BE2C (cell line): ENCODE results near the gene TSLP. TPM values are rescaled to one million over a fixed set of nuclear protein-coding genes. Genes with fewer than 3 reads are reported as not detected.
A peak's percentile ranks its signal among the peaks of the same experiment; 100 is the strongest.

ENCODE experiments used
- DNase-seq: peaks from one replicate; pipeline ENCODE4 v3.0.0-alpha.2; 2020
- H3K27me3 ChIP-seq: fragments of 250-450 bp; sonication (Bioruptor Pico); 2 replicates; pipeline ENCODE4 v1.5.1; 2020; ENCODE audit warnings: mild to moderate bottlenecking
- H3K36me3 ChIP-seq: fragments of 250-450 bp; sonication (Bioruptor Pico); 2 replicates; pipeline ENCODE4 v1.5.1; 2020; ENCODE audit warnings: mild to moderate bottlenecking
- H3K4me1 ChIP-seq: fragments of 250-450 bp; sonication (Bioruptor Pico); 2 replicates; pipeline ENCODE4 v1.5.1; 2020
- H3K4me3 ChIP-seq: 2 replicates; pipeline ENCODE4 v1.5.1; 2011; ENCODE audit warnings: low read depth, low read length
- H3K9me3 ChIP-seq: fragments of 250-450 bp; sonication (Bioruptor Pico); 2 replicates; pipeline ENCODE4 v1.5.1; 2020
- polyA plus RNA-seq: library from polyadenylated mRNA; unstranded; fragments of >200 nt; gene quantifications from one replicate; pipeline ENCODE4 v1.2.1, GENCODE V29; 2012; ENCODE audit warnings: low read depth, missing spikeins; ENCODE audit not compliant: insufficient read length, insufficient read depth
- TF ChIP-seq, protein P1 (sequence below): IDR thresholded peaks from 2 replicates; pipeline ENCODE4 v1.5.1; 2012; ENCODE audit warnings: mild to moderate bottlenecking, low read depth, low read length

TSLP gene
- not detected for polyA plus RNA-seq

- H3K4me3 ChIP-seq, result peak within 1 kb of the TSS; percentile 22
- TF ChIP-seq, protein P1, sequence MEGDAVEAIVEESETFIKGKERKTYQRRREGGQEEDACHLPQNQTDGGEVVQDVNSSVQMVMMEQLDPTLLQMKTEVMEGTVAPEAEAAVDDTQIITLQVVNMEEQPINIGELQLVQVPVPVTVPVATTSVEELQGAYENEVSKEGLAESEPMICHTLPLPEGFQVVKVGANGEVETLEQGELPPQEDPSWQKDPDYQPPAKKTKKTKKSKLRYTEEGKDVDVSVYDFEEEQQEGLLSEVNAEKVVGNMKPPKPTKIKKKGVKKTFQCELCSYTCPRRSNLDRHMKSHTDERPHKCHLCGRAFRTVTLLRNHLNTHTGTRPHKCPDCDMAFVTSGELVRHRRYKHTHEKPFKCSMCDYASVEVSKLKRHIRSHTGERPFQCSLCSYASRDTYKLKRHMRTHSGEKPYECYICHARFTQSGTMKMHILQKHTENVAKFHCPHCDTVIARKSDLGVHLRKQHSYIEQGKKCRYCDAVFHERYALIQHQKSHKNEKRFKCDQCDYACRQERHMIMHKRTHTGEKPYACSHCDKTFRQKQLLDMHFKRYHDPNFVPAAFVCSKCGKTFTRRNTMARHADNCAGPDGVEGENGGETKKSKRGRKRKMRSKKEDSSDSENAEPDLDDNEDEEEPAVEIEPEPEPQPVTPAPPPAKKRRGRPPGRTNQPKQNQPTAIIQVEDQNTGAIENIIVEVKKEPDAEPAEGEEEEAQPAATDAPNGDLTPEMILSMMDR, result no peak
- no peaks in the 10 kb centered on the region for H3K9me3 ChIP-seq
- no peaks in the 10 kb centered on the region for H3K36me3 ChIP-seq
- peaks cover 91% of the 10 kb centered on the region for H3K27me3 ChIP-seq
- no peaks in the 10 kb centered on the region; the same call in 1 of the 2 replicates for H3K4me1 ChIP-seq
- DNase-seq, result no peak
These were observed at the start of gene TSLP for GRCh38 chr5:111071413-111071812. TSLP (plus strand) TSS chr5:111071713; CDS start chr5:111071891, 178 bp downstream.

DNA sequence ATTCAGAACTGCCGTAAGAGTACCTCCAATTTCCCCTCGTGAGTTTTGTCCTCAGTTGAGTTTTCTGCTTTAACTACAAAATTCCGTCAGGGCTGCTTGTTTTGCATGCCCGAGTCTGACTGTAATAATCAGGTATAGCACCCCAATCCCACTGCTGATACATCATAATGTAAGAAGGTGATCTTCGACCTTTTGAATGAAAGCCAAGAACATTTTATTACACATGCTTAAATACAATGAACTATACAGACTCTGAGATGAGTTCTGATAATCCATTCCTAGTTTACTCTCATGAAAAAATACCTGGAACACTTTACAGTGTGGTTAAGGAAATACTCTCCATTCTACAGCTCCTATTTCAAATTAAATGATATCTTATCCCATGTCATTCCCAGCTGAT, 49.2 kb upstream of the TSLP start:
- Histone ChIP-seq H3K4me1 (no peaks in the 10 kb centered on the region), H3K27me3 (peaks cover 9% of the 10 kb centered on the region), H3K9me3 (no peaks in the 10 kb centered on the region), H3K4me3 (no peak overlapping the region), H3K36me3 (no peaks in the 10 kb centered on the region)
- no peak for DNase-seq
- TF ChIP-seq, protein P1, result no peak

- no peaks in the 10 kb centered on the region for H3K4me1 ChIP-seq
These were observed 42.6 kb upstream of the TSLP start for GRCh38 chr5:111028865-111029264.

GRCh38 chr5:111043712-111044506, 27.6 kb upstream of the TSLP start:
- TF ChIP-seq, protein P1, result no peak
- Histone ChIP-seq H3K9me3 (no peaks in the 10 kb centered on the region), H3K27me3 (peaks cover 3% of the 10 kb centered on the region), H3K36me3 (no peaks in the 10 kb centered on the region), H3K4me3 (no peak overlapping the region), H3K4me1 (no peaks in the 10 kb centered on the region)
- DNase-seq, result peak; percentile 4

More at GRCh38 chr5:111028865-111029264, 42.6 kb upstream of the TSLP start:
- no peaks in the 10 kb centered on the region for H3K36me3 ChIP-seq
- no peaks in the 10 kb centered on the region; the same call in 1 of the 2 replicates for H3K27me3 ChIP-seq
- no peak for DNase-seq
- no peak overlapping the region for H3K4me3 ChIP-seq
- TF ChIP-seq, protein P1, result no peak
- H3K9me3 ChIP-seq, result no peaks in the 10 kb centered on the region

DNA sequence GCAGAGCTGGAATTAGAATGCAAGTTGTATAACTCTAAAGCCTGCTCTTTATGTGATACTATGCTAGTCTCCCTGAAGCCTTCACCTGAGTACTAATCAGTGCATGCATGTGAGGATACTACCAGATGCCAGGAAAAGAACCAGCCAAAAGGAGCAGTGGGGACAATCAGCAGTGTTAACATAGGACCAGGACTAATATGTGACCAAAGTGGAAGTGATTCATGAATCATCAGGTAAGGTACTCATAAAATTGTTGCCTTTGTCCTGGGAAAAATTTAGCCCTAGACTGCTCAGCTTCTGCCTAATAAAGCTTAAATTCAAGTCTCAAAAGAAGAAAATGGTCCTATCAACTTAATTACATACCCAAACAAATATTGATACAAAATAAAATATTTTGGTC, 13.4 kb upstream of the TSLP start:
- Histone ChIP-seq H3K36me3 (no peaks in the 10 kb centered on the region), H3K4me1 (no peaks in the 10 kb centered on the region), H3K9me3 (no peaks in the 10 kb centered on the region), H3K27me3 (peaks cover 41% of the 10 kb centered on the region), H3K4me3 (no peak overlapping the region)
- TF ChIP-seq, protein P1, result no peak
- no peak for DNase-seq

DNA sequence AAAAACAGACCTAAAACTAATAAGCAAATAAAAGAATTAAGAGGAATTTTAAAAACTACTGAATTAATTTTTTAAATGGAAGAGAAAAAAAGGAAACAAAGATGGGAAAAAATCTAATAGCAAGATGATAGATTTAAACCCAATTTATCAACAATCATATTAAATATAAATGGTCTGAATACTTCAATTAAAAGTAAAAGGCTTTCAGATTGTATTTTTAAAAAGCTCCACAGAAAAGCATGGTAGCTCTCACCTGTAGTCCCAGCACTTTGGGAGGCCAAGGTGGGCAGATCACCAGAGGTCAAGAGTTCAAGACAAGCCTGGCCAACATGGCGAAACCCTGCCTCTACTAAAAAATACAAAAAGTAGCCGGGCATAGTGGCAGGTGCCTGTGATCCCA, 11.3 kb upstream of the TSLP start:
- TF ChIP-seq, protein P1, result no peak
- no peak for DNase-seq
- H3K9me3 ChIP-seq, result no peaks in the 10 kb centered on the region
- H3K36me3 ChIP-seq, result no peaks in the 10 kb centered on the region
- no peak overlapping the region for H3K4me3 ChIP-seq
- H3K27me3 ChIP-seq, result peaks cover 29% of the 10 kb centered on the region
- H3K4me1 ChIP-seq, result no peaks in the 10 kb centered on the region
